C4-2B (cell line): ENCODE results near the gene SUCLG1.

Experiments used
- H3K27ac ChIP-seq: fragments of 450-650 bp; 2 replicates; pipeline ENCODE4 v1.5.1; 2017
- ZFX ChIP-seq: fragments of 450-650 bp; IDR thresholded peaks from 2 replicates; pipeline ENCODE4 v1.6.1; 2017
- TF ChIP-seq, protein P1 (sequence below): fragments of 450-650 bp; conservative IDR thresholded peaks from 2 replicates; pipeline ENCODE4 v1.5.1; 2017; ENCODE audit warnings: mild to moderate bottlenecking

SUCLG1 gene

DNA sequence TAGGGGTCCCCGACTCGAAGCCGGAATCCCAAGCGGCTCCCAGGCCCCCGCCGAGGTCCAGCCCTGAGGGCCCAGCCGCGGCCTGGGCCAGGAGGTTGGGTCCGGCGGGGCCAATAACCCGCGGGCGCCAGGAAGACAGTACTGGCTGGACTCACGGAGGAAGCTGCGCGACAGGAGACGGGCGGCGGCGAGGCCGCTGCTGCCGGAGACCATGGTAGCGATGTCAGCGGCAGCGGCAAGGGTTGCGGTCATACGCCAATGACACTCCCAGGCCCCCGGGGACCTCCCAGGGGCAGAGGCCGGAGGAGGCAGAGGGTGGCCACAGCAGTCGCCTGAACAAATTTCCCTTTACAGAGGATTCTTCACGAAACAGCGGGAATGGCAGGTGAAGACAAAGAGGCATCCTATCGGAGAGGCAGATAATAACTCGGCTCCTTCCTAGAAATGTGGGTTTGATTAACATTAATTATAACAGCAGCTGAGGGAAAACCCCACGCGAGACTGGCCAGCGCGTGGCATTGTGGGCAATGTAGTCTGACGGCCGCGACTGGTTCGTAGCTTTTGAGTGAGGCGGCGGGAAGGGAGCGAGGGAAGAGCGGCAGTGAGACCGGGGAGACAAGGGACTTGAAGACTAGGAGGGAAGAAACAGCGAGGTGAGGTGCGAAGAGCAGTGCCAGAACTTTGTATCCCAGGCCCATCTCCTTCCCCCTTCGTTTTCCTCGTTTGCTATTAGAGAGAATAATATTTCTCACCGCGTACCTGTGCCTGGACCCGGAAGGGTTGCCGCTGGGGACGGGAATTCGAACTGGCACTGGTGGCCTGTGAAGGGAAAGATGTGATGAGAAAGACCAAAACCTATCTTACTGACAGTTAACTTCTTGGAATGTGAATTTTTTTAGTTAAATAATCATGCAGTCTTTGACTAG lies at the start of gene SUCLG1:
SUCLG1 (minus strand) TSS at position 263 of the 926 bp plus-strand sequence; CDS start at position 252, 11 bp downstream.
- peak; percentile 88 for TF ChIP-seq ZFX
- TF ChIP-seq, protein P1, sequence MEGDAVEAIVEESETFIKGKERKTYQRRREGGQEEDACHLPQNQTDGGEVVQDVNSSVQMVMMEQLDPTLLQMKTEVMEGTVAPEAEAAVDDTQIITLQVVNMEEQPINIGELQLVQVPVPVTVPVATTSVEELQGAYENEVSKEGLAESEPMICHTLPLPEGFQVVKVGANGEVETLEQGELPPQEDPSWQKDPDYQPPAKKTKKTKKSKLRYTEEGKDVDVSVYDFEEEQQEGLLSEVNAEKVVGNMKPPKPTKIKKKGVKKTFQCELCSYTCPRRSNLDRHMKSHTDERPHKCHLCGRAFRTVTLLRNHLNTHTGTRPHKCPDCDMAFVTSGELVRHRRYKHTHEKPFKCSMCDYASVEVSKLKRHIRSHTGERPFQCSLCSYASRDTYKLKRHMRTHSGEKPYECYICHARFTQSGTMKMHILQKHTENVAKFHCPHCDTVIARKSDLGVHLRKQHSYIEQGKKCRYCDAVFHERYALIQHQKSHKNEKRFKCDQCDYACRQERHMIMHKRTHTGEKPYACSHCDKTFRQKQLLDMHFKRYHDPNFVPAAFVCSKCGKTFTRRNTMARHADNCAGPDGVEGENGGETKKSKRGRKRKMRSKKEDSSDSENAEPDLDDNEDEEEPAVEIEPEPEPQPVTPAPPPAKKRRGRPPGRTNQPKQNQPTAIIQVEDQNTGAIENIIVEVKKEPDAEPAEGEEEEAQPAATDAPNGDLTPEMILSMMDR = no peak
- H3K27ac ChIP-seq = peak within 1 kb of the TSS; percentile 93

DNA sequence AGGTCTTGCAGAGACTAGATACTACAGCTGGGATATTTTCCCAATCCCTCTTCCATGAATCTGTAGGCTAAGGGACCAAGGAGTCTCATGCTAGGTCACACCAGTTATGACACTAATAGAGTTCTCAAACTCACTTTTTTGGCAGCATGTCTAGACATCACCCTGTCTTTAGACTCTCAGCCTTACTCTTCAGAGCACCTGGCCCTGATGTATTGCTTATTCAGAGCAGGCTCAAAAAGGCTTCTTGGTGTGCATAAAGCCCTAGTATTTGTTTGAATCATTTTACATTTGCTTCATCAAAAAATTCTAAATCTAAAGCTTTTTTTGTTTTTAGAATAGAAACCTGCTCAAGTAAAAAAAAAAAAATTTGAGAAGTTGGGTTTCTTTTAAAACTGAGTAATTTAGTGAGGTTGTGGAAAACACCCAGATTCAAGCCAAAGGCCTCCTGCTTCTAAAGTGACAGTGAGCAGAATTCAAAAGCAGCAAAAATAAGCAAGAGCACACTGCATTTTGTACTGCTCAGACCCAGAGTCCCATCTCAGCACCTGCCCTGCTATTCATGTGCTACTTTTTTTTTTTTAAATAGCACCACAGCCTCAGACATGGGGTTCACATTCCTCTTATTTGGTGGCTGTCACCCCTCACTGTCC lies 39.2 kb upstream of the SUCLG1 start:
- no peak for TF ChIP-seq ZFX
- TF ChIP-seq, protein P1 = no peak
- H3K27ac ChIP-seq = no peak overlapping the region

DNA sequence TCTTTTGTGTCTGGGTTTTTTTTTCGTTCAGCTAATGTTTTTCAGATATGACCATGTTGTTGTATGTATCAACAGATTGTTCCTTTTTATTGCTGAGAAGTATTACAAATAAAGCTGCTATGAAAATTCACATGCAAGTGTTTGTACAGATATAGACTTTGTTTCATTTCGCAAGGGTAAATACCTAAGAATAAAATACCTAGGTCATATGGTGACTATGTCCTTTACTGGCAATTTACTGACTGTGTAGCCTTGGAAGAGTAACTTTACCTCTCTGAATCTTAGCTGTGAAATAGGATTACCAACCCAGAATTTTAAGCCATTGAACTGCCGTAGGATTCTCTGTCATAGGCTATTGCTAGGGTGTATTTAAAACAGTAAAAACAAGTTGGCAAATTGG lies 38.2 kb upstream of the SUCLG1 start:
- no peak for TF ChIP-seq ZFX
- TF ChIP-seq, protein P1 = no peak
- H3K27ac ChIP-seq = no peak overlapping the region

GRCh38 chr2:84496386-84496785 lies 37.3 kb upstream of the SUCLG1 start:
- no peak overlapping the region for H3K27ac ChIP-seq
- TF ChIP-seq, protein P1 = no peak
- no peak for TF ChIP-seq ZFX

- H3K27ac ChIP-seq = no peak overlapping the region
- TF ChIP-seq ZFX = no peak
- TF ChIP-seq, protein P1 = peak; percentile 70
Measured at GRCh38 chr2:84495539-84496146, 36.6 kb upstream of the SUCLG1 start.

- H3K27ac ChIP-seq = no peak overlapping the region
- TF ChIP-seq ZFX = no peak
- TF ChIP-seq, protein P1 = no peak
Measured at GRCh38 chr2:84494070-84494469, 35.0 kb upstream of the SUCLG1 start.
